Tibial nerve (tissue), 4 donors: ENCODE data around the gene SBSN. TPM values are rescaled to one million over a fixed set of nuclear protein-coding genes. Genes with fewer than 3 reads are reported as not detected.

Source experiments
- DNase-seq, 2 donors: peaks; one replicate each; pipeline ENCODE4 v3.0.0-alpha.2; 2019; ENCODE audit warnings: low spot score in 2 of 2
- H3K27ac ChIP-seq, 4 donors: fragments of 200-600 bp; sonication (generic) in 3 of 4; one replicate each; pipeline ENCODE4 v1.5.1; 2017 to 2019; ENCODE audit warnings: mild to moderate bottlenecking in 1 of 4
- H3K27me3 ChIP-seq, 2 donors: fragments of 200-600 bp; sonication (generic) in 1 of 2; one replicate each; pipeline versions ENCODE4 v1.5.1 to v1.6.0; 2017 to 2019
- H3K36me3 ChIP-seq, 3 donors: fragments of 200-600 bp; sonication (generic); one replicate each; pipeline ENCODE4 v1.5.1; 2018 to 2019
- H3K4me1 ChIP-seq, 4 donors: fragments of 200-600 bp; sonication (generic) in 3 of 4; one replicate each; pipeline ENCODE4 v1.5.1; 2017 to 2019
- H3K4me3 ChIP-seq, 4 donors: fragments of 200-600 bp; sonication (generic) in 3 of 4; one replicate each; pipeline ENCODE4 v1.5.1; 2017 to 2019; ENCODE audit warnings: mild to moderate bottlenecking in 1 of 4, moderate library complexity in 1 of 4
- H3K9me3 ChIP-seq, 4 donors: fragments of 200-600 bp; sonication (generic) in 3 of 4; one replicate each; pipeline ENCODE4 v1.5.1; 2017 to 2019
- CTCF ChIP-seq, 5 experiments: fragments of 200-600 bp in 3 of 5; fragments of 450-650 bp in 2 of 5; sonication (generic) in 3 of 5; IDR thresholded peaks; one replicate each; pipeline ENCODE4 v1.5.1; 2016 to 2019; ENCODE audit warnings: antibody characterized with exemption in 5 of 5, mild to moderate bottlenecking in 3 of 5, moderate library complexity in 2 of 5
- EP300 ChIP-seq, 2 donors: sonication (generic); formaldehyde crosslinking; IDR thresholded peaks; one replicate each; pipeline ENCODE4 v1.6.1; 2017; ENCODE audit warnings: antibody characterized with exemption in 2 of 2, mild to moderate bottlenecking in 1 of 2
- POLR2A ChIP-seq, 2 donors: fragments of 450-650 bp; IDR thresholded peaks; one replicate each; pipeline ENCODE4 v1.6.1; 2017; ENCODE audit warnings: antibody characterized with exemption in 2 of 2, mild to moderate bottlenecking in 2 of 2, moderate library complexity in 2 of 2
- WGBS, 2 donors: methylation state at CpG; one replicate each; pipeline ENCODE4 v1.1.5; 2018; 5-methylcytosine and 5-hydroxymethylcytosine counted together
- total RNA-seq, 4 donors: library from RNA; depleted of rRNA; stranded (reverse); fragments of >200 nt; gene quantifications; one replicate each; pipeline ENCODE4 v1.1.0, GENCODE V29; 2016

SBSN gene
- total RNA-seq, 4 donors from 2014 or later, result not detected

GRCh38 chr19:35549879-35550523 lies 21.9 kb upstream of the SBSN start:
- no peaks in the 10 kb centered on the region for H3K9me3 ChIP-seq
- DNase-seq, result no peak
- TF ChIP-seq POLR2A (IDR thresholded peaks at IDR 0.05) (no peak), CTCF (IDR thresholded peaks at IDR 0.05) (no peak), EP300 (IDR thresholded peaks at IDR 0.05) (no peak)
- peaks cover 0 to 22% (median 8%) of the 10 kb centered on the region in 4 donors for H3K4me1 ChIP-seq
- H3K4me3 ChIP-seq, result no peak overlapping the region
- peaks cover 0 to 38% (median 0%) of the 10 kb centered on the region in 3 donors for H3K36me3 ChIP-seq
- WGBS, 2 donors, result 72 to 84% methylated on average over 15 of the region's 15 CpGs
- H3K27ac ChIP-seq, result no peak overlapping the region
- no peaks in the 10 kb centered on the region for H3K27me3 ChIP-seq

GRCh38 chr19:35549174-35549788 lies 21.2 kb upstream of the SBSN start:
- WGBS, 2 donors, result 17 to 19% methylated on average over 6 of the region's 6 CpGs
- no peaks in the 10 kb centered on the region for H3K9me3 ChIP-seq
- no peaks in the 10 kb centered on the region for H3K27me3 ChIP-seq
- TF ChIP-seq EP300 (IDR thresholded peaks at IDR 0.05) (no peak), CTCF (IDR thresholded peaks at IDR 0.05) (peak; percentile 58 to 73 (median 69))
- H3K27ac ChIP-seq, result no peak overlapping the region
- peak in 1 of 2 donors; percentile 33 for DNase-seq
- peaks cover 0 to 27% (median 13%) of the 10 kb centered on the region in 4 donors for H3K4me1 ChIP-seq
- no peak overlapping the region for H3K4me3 ChIP-seq
- peaks cover 0 to 38% (median 0%) of the 10 kb centered on the region in 3 donors for H3K36me3 ChIP-seq

GRCh38 chr19:35546532-35546931 lies 18.4 kb upstream of the SBSN start:
- TF ChIP-seq EP300 (IDR thresholded peaks at IDR 0.05), result no peak
- TF ChIP-seq POLR2A (IDR thresholded peaks at IDR 0.05), result no peak
- TF ChIP-seq CTCF (IDR thresholded peaks at IDR 0.05), result no peak
- H3K4me3 ChIP-seq, result peak overlapping the region; percentile 56 to 98 (median 80)
- H3K27ac ChIP-seq, result peak overlapping the region in 1 of 4 donors; percentile 88
- no peaks in the 10 kb centered on the region for H3K9me3 ChIP-seq
- no peak for DNase-seq
- WGBS, 2 donors, result 78 to 84% methylated on average over 8 of the region's 8 CpGs
- H3K36me3 ChIP-seq, result peaks cover 0 to 60% (median 0%) of the 10 kb centered on the region in 3 donors
- no peaks in the 10 kb centered on the region for H3K27me3 ChIP-seq
- H3K4me1 ChIP-seq, result peaks cover 0 to 37% (median 15%) of the 10 kb centered on the region in 4 donors

- DNase-seq, result no peak
- H3K4me3 ChIP-seq, result peak overlapping the region; percentile 56 to 98 (median 80)
- H3K27me3 ChIP-seq, result no peaks in the 10 kb centered on the region
- H3K4me1 ChIP-seq, result peaks cover 0 to 37% (median 15%) of the 10 kb centered on the region in 4 donors
- TF ChIP-seq EP300 (IDR thresholded peaks at IDR 0.05) (no peak), CTCF (IDR thresholded peaks at IDR 0.05) (no peak)
- H3K27ac ChIP-seq, result peak overlapping the region; percentile 54 to 88 (median 84)
- WGBS, 2 donors, result 2 to 4% methylated on average over 27 of the region's 27 CpGs
- H3K9me3 ChIP-seq, result no peaks in the 10 kb centered on the region
- peaks cover 0 to 54% (median 0%) of the 10 kb centered on the region in 3 donors for H3K36me3 ChIP-seq
Observed at GRCh38 chr19:35545855-35546381, 17.8 kb upstream of the SBSN start.
